Caco-2 (cell line): ENCODE data around the gene AURKAIP1. TPM values are rescaled to one million over a fixed set of nuclear protein-coding genes. Genes with fewer than 3 reads are reported as not detected.
A peak's percentile ranks its signal among the peaks of the same experiment; 100 is the strongest.
"Not testable (repeated sequence)": the region's sequence is repeated elsewhere in the genome, so short reads cannot be mapped to it uniquely, and the experiment has no call there.

Experiments used
- BruUV-seq: library from RNA; stranded (reverse); fragments of 400-500 nt; replicated peaks from 2 replicates; lab custom pipeline; 2021; lab: Mats Ljungman, UMichigan
- CTCF ChIA-PET: fragments of 300-600 bp; sonication (Branson Sonifier 250); formaldehyde crosslinking; loops from one replicate; lab custom pipeline; 2022; ENCODE audit warnings: antibody characterized with exemption; lab: Charles Lee
- POLR2A ChIA-PET: fragments of 300-600 bp; sonication (Branson Sonifier 250); formaldehyde crosslinking; loops from one replicate; lab custom pipeline; 2022; ENCODE audit warnings: antibody characterized with exemption; lab: Charles Lee
- DNase-seq, 2 experiments: peaks; one replicate each; pipeline versions ENCODE4 v3.0.0 to v3.0.0-alpha.2; 2020 to 2022
- H3K27me3 ChIP-seq: replicated peaks from 2 replicates; pipeline ENCODE4 v1.6.0; 2011; ENCODE audit warnings: low read length; ENCODE audit not compliant: control insufficient read depth, insufficient read depth
- H3K36me3 ChIP-seq: 2 replicates; pipeline ENCODE4 v1.5.1; 2011; ENCODE audit warnings: low read length; ENCODE audit not compliant: control insufficient read depth, insufficient read depth
- H3K4me1 ChIP-seq: fragments of 250-450 bp; sonication (Bioruptor Pico); 2 replicates; pipeline ENCODE4 v1.5.1; 2020; ENCODE audit warnings: mild to moderate bottlenecking
- H3K4me3 ChIP-seq: 2 replicates; pipeline ENCODE4 v1.5.1; 2011; ENCODE audit warnings: low read depth, mild to moderate bottlenecking, control low read depth, low read length
- H3K9me3 ChIP-seq: fragments of 250-450 bp; sonication (Bioruptor Pico); 2 replicates; pipeline ENCODE4 v1.5.1; 2020; ENCODE audit warnings: mild to moderate bottlenecking, moderate library complexity
- H3K27ac Mint-ChIP-seq: one replicate; pipeline ENCODE4 v1.8.0; 2022; ENCODE audit warnings: mixed read lengths; ENCODE audit not compliant: unreplicated experiment
- H3K27me3 Mint-ChIP-seq: one replicate; pipeline ENCODE4 v1.8.0; 2022; ENCODE audit warnings: mixed read lengths; ENCODE audit not compliant: insufficient read depth, unreplicated experiment
- H3K36me3 Mint-ChIP-seq: one replicate; pipeline ENCODE4 v1.8.0; 2022; ENCODE audit warnings: mild to moderate bottlenecking, mixed read lengths; ENCODE audit not compliant: insufficient read depth, unreplicated experiment
- H3K4me1 Mint-ChIP-seq: one replicate; pipeline ENCODE4 v1.8.0; 2022; ENCODE audit warnings: low read depth, mixed read lengths; ENCODE audit not compliant: unreplicated experiment
- H3K4me3 Mint-ChIP-seq: one replicate; pipeline ENCODE4 v1.8.0; 2022; ENCODE audit warnings: mild to moderate bottlenecking, moderate library complexity, mixed read lengths; ENCODE audit not compliant: unreplicated experiment
- H3K9me3 Mint-ChIP-seq: one replicate; pipeline ENCODE4 v1.8.0; 2022; ENCODE audit warnings: mixed read lengths; ENCODE audit not compliant: unreplicated experiment
- CTCF ChIP-seq, 2 experiments: fragments of 200-600 bp in 1 of 2; IDR thresholded peaks; 1 replicate in 1 of 2; 2 replicates in 1 of 2; pipeline versions ENCODE4 v1.5.1 to v1.8.0; 2011 to 2022; ENCODE audit warnings: antibody characterized with exemption in 1 of 2, control low read depth in 1 of 2, inconsistent platforms in 1 of 2, low read depth in 1 of 2, low read length in 1 of 2, mild to moderate bottlenecking in 1 of 2, moderate library complexity in 1 of 2; ENCODE audit not compliant: insufficient read depth in 1 of 2, severe bottlenecking in 1 of 2, unreplicated experiment in 1 of 2
- intact Hi-C: fragments of 100-400 bp; cut with micrococcal nuclease; formaldehyde crosslinking; loops from one replicate; pipeline ENCODE4 v1.10.0; 2022; ENCODE audit not compliant: unreplicated experiment
- total RNA-seq: library from RNA; stranded (reverse); gene quantifications from 2 replicates; pipeline ENCODE4 v1.2.3, GENCODE V29; 2022

The AURKAIP1 gene
- total RNA-seq, 1 experiment from 2014 or later = 187 TPM

- no peaks in the 10 kb centered on the region for H3K27me3 Mint-ChIP-seq
- TF ChIP-seq CTCF (IDR thresholded peaks at IDR 0.05; ENCODE audit: insufficient read depth in 1 of 2, low read depth in 1 of 2, low read length in 1 of 2, severe bottlenecking in 1 of 2, unreplicated experiment in 1 of 2) = peak; percentile 81 to 86
- Histone ChIP-seq H3K27me3 (no peaks in the 10 kb centered on the region), H3K4me1 (peaks cover 6% of the 10 kb centered on the region), H3K4me3 (no peak overlapping the region), H3K9me3 (no peaks in the 10 kb centered on the region), H3K36me3 (no peaks in the 10 kb centered on the region)
- H3K4me3 Mint-ChIP-seq = no peak overlapping the region
- peaks cover 16% of the 10 kb centered on the region for H3K36me3 Mint-ChIP-seq
- H3K4me1 Mint-ChIP-seq = no peaks in the 10 kb centered on the region
- intact Hi-C loops = no loop called here
- CTCF ChIA-PET = no interaction called here
- no peaks in the 10 kb centered on the region for H3K9me3 Mint-ChIP-seq
- H3K27ac Mint-ChIP-seq = no peak overlapping the region
- POLR2A ChIA-PET = no interaction called here
- no TSS peak for BruUV-seq
- peak in 1 of 2 experiments; percentile 78 for DNase-seq
These were observed 3.0 kb downstream of the AURKAIP1 start for GRCh38 chr1:1371746-1372711.

- intact Hi-C loops = no loop called here
- H3K9me3 Mint-ChIP-seq = no peaks in the 10 kb centered on the region
- no peaks in the 10 kb centered on the region for H3K27me3 Mint-ChIP-seq
- no peak overlapping the region for H3K4me3 ChIP-seq
- H3K4me1 Mint-ChIP-seq = no peaks in the 10 kb centered on the region
- no peak for TF ChIP-seq CTCF (IDR thresholded peaks at IDR 0.05; ENCODE audit: insufficient read depth in 1 of 2, low read depth in 1 of 2, low read length in 1 of 2, severe bottlenecking in 1 of 2, unreplicated experiment in 1 of 2)
- H3K36me3 Mint-ChIP-seq = peaks cover 16% of the 10 kb centered on the region
- H3K36me3 ChIP-seq = no peaks in the 10 kb centered on the region
- CTCF ChIA-PET = no interaction called here
- H3K27ac Mint-ChIP-seq = no peak overlapping the region
- POLR2A ChIA-PET = no interaction called here
- H3K9me3 ChIP-seq = no peaks in the 10 kb centered on the region
- no peaks in the 10 kb centered on the region for H3K27me3 ChIP-seq
- DNase-seq = no peak
- H3K4me1 ChIP-seq = peaks cover 6% of the 10 kb centered on the region
- no TSS peak for BruUV-seq
- no peak overlapping the region for H3K4me3 Mint-ChIP-seq
These were observed 3.7 kb downstream of the AURKAIP1 start for GRCh38 chr1:1371364-1371745.

GRCh38 chr1:1370771-1371300, 4.2 kb downstream of the AURKAIP1 start:
- no peaks in the 10 kb centered on the region for H3K9me3 Mint-ChIP-seq
- ChIA-PET POLR2A (no interaction called here), CTCF (interaction anchor here (0.7 kb wide), 1 partner anchor 429 kb away, joined by 3 read pairs; no protein-coding TSS in a partner anchor)
- intact Hi-C loops = no loop called here
- Histone ChIP-seq H3K27me3 (no peaks in the 10 kb centered on the region), H3K4me1 (peaks cover 6% of the 10 kb centered on the region), H3K36me3 (no peaks in the 10 kb centered on the region), H3K9me3 (no peaks in the 10 kb centered on the region), H3K4me3 (no peak overlapping the region)
- H3K27me3 Mint-ChIP-seq = no peaks in the 10 kb centered on the region
- no peak overlapping the region for H3K4me3 Mint-ChIP-seq
- H3K36me3 Mint-ChIP-seq = peaks cover 16% of the 10 kb centered on the region
- DNase-seq = no peak
- no TSS peak for BruUV-seq
- H3K27ac Mint-ChIP-seq = no peak overlapping the region
- no peak for TF ChIP-seq CTCF (IDR thresholded peaks at IDR 0.05; ENCODE audit: insufficient read depth in 1 of 2, low read depth in 1 of 2, low read length in 1 of 2, severe bottlenecking in 1 of 2, unreplicated experiment in 1 of 2)
- H3K4me1 Mint-ChIP-seq = no peaks in the 10 kb centered on the region

GRCh38 chr1:1370094-1370493, 4.9 kb downstream of the AURKAIP1 start:
- H3K4me3 ChIP-seq, H3K27me3 Mint-ChIP-seq, DNase-seq, BruUV-seq, H3K27me3 ChIP-seq, H3K4me3 Mint-ChIP-seq, H3K9me3 Mint-ChIP-seq, H3K9me3 ChIP-seq, H3K27ac Mint-ChIP-seq, POLR2A ChIA-PET, intact Hi-C loops, H3K4me1 Mint-ChIP-seq, H3K4me1 ChIP-seq, H3K36me3 ChIP-seq: not testable (repeated sequence)
- CTCF ChIA-PET = interaction anchor here (0.7 kb wide), 1 partner anchor 428 kb away, joined by 3 read pairs; no protein-coding TSS in a partner anchor
- peaks cover 11% of the 10 kb centered on the region for H3K36me3 Mint-ChIP-seq
